Skeletal muscle tissue (tissue), 4 donors: ENCODE results near the gene SAMHD1. TPM values are rescaled to one million over a fixed set of nuclear protein-coding genes. Genes with fewer than 3 reads are reported as not detected.
A peak's percentile ranks its signal among the peaks of the same experiment; 100 is the strongest.

Source experiments
- H3K27ac ChIP-seq: one replicate; pipeline ENCODE4 v1.7.0; 2013; ENCODE audit warnings: mild to moderate bottlenecking, low read depth, low read length, inconsistent platforms
- H3K27me3 ChIP-seq, 3 donors: one replicate each; pipeline ENCODE4 v1.7.0; 2013; ENCODE audit warnings: low read length in 3 of 3; ENCODE audit not compliant: control insufficient read depth in 3 of 3, insufficient read depth in 3 of 3
- H3K36me3 ChIP-seq, 3 donors: one replicate each; pipeline ENCODE4 v1.7.0; 2013; ENCODE audit warnings: low read length in 3 of 3; ENCODE audit not compliant: control insufficient read depth in 3 of 3, insufficient read depth in 3 of 3
- H3K4me1 ChIP-seq, 3 donors: one replicate each; pipeline ENCODE4 v1.7.0; 2013; ENCODE audit warnings: low read length in 3 of 3, mild to moderate bottlenecking in 3 of 3; ENCODE audit not compliant: control insufficient read depth in 3 of 3, insufficient read depth in 3 of 3
- H3K4me3 ChIP-seq, 3 donors: one replicate each; pipeline ENCODE4 v1.7.0; 2013; ENCODE audit warnings: low read length in 3 of 3
- H3K9ac ChIP-seq, 3 donors: one replicate each; pipeline ENCODE4 v1.7.0; 2013; ENCODE audit warnings: low read length in 3 of 3, mild to moderate bottlenecking in 3 of 3, moderate library complexity in 2 of 3, low read depth in 1 of 3
- H3K9me3 ChIP-seq, 3 donors: one replicate each; pipeline ENCODE4 v1.7.0; 2013; ENCODE audit warnings: low read length in 3 of 3; ENCODE audit not compliant: control insufficient read depth in 3 of 3
- total RNA-seq: library from RNA; depleted of rRNA; stranded (reverse); fragments of >200 nt; gene quantifications from one replicate; pipeline ENCODE4 v1.2.3, GENCODE V29; 2014
- donor health status: Osteomylitis.

SAMHD1 gene
- total RNA-seq, 1 donor from 2014 or later: 45.9 TPM

- no peaks in the 10 kb centered on the region for H3K9me3 ChIP-seq
- H3K4me1 ChIP-seq: peaks cover 55 to 62% (median 58%) of the 10 kb centered on the region in 3 donors
- H3K9ac ChIP-seq: peak overlapping the region in 1 of 3 donors; percentile 9
- H3K27me3 ChIP-seq: peaks cover 0 to 20% (median 11%) of the 10 kb centered on the region in 3 donors
- H3K36me3 ChIP-seq: no peaks in the 10 kb centered on the region
- H3K27ac ChIP-seq: no peak overlapping the region
- peak overlapping the region in 1 of 3 donors; percentile 14 for H3K4me3 ChIP-seq
Measured at GRCh38 chr20:36859700-36860330, 91.7 kb downstream of the SAMHD1 start.

GRCh38 chr20:36859282-36859555, 92.3 kb downstream of the SAMHD1 start:
- Histone ChIP-seq H3K9ac (no peak overlapping the region), H3K4me1 (peaks cover 58 to 67% (median 61%) of the 10 kb centered on the region in 3 donors), H3K4me3 (no peak overlapping the region), H3K27ac (no peak overlapping the region), H3K27me3 (peaks cover 0 to 17% (median 11%) of the 10 kb centered on the region in 3 donors), H3K9me3 (no peaks in the 10 kb centered on the region), H3K36me3 (no peaks in the 10 kb centered on the region)

DNA sequence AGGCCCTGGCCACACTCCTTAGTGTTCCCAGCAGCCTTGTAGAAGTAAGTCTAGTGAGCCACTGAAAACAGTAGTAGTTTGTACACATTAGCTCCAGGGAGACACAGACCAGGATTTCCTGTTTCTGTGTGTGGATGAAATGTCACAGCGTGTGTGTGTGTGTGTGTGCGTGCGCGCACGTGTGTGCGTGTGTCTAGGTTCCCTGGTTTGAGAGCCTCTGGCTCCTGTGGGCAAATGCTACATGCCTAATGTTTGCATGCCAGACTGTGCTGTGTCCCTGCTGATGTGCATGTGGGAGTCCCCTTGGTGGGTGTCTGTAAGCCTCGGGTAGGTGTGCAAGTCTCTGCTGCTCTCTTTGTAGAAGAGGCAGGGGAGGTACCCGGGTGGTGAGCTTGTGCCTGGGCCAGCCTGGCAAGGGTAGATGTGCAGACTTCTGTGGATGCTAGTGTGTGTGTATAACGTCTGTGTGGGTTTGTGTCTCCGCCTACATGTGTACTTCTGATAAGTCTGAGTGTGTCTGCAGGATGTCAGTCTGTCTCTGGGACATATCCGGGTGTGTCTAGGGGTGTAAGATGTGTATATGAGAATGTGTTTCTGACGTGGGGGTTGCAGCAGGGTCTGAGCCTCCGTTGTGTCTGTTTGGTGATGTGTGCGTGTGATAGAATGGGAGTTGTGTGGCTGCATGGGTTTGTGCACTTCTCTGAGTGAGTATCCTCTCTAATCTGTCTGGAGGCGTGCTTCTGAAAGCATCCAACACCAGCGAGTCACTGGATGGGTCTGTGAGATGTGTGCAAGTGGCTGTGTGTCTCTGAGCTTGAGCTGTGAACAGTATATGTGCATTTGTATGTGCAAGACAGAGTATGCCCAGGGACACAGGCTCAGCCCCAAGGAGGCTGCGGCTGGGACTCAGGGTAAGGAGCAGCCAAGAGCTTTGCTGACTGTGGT, 94.5 kb downstream of the SAMHD1 start:
- Histone ChIP-seq H3K4me1 (peaks cover 72 to 76% (median 74%) of the 10 kb centered on the region in 3 donors), H3K27ac (peak overlapping the region; percentile 60), H3K27me3 (peaks cover 0 to 9% (median 8%) of the 10 kb centered on the region in 3 donors), H3K9me3 (no peaks in the 10 kb centered on the region), H3K36me3 (peaks cover 0 to 3% (median 0%) of the 10 kb centered on the region in 3 donors), H3K4me3 (no peak overlapping the region), H3K9ac (peak overlapping the region in 2 of 3 donors; percentile 4 to 40)

DNA sequence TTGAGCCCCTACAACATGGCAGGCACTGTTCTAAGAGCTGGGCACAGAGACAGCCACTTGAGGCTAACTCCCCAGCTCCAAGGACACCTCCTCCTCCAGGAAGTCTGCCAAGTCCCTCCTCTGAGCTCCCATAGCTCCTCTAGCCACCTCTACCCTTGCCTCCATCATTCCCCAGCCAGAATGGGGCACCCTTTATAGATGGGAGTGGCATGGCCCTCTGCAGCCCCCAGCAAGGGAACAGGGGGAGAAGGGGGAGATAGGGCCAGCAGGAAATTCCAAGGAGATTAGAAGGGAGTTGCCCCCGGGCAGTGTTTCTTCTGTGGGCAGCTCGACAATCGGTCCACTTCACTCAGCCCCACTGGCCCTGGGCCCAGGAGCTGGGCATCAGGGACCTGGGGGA, 95.3 kb downstream of the SAMHD1 start:
- Histone ChIP-seq H3K4me1 (peaks cover 67 to 72% (median 70%) of the 10 kb centered on the region in 3 donors), H3K4me3 (peak overlapping the region in 1 of 3 donors; percentile 41), H3K27me3 (peaks cover 0 to under 1% (median 0%) of the 10 kb centered on the region in 3 donors), H3K27ac (peak overlapping the region; percentile 60), H3K9ac (peak overlapping the region in 2 of 3 donors; percentile 4 to 40), H3K36me3 (peaks cover 0 to 4% (median 0%) of the 10 kb centered on the region in 3 donors), H3K9me3 (no peaks in the 10 kb centered on the region)

- H3K27ac ChIP-seq: no peak overlapping the region
- no peaks in the 10 kb centered on the region for H3K27me3 ChIP-seq
- peak overlapping the region in 1 of 3 donors; percentile 16 for H3K9ac ChIP-seq
- H3K4me3 ChIP-seq: no peak overlapping the region
- H3K36me3 ChIP-seq: peaks cover 0 to 4% (median 0%) of the 10 kb centered on the region in 3 donors
- H3K4me1 ChIP-seq: peaks cover 58 to 65% (median 61%) of the 10 kb centered on the region in 3 donors
- H3K9me3 ChIP-seq: no peaks in the 10 kb centered on the region
Measured at GRCh38 chr20:36855241-36855657, 96.3 kb downstream of the SAMHD1 start.

DNA sequence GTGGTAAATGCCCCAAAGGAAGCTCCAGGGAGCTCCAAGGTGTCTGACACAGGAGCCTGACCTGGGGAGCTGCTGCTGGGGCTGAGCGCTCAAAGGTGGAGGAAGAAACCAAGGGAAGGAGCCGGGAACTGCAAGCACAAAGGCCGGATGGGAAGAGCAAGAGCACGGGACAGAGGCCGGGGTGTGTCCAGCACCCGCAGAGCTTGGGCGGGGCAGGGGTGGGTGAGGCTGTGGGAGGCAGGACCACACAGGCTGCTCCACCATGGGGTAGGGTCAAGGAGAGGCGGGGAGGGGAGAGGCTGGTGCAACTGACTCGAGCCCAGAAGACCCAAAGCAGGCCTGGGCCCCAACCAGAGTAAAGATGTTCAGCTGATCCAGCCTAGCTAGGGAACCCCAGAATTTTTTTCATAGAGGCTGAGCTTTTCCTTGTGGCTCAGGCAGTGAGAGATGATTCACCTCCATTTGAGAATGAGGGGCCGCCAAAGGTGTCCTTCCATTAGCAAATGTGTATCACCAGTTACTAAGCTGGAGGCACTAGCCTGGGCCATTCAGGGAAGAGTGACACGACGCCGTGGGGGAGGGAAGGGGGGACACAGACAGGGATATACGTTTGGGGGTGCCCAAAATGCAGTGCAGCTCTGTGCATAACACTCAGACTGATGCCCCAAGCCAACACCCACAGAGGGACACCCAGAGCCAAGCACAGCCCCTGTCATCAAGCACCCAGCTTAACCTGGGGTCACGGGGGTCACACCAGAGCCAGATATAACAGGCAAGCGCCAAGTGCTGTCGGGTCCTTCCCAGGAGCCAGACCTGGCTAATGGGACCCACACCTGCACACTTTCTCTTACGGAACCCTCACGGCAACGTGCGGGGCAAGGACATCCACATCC, 96.9 kb downstream of the SAMHD1 start:
- H3K9ac ChIP-seq: peak overlapping the region in 1 of 3 donors; percentile 40
- no peak overlapping the region for H3K4me3 ChIP-seq
- H3K27me3 ChIP-seq: no peaks in the 10 kb centered on the region
- H3K4me1 ChIP-seq: peaks cover 55 to 64% (median 58%) of the 10 kb centered on the region in 3 donors
- no peak overlapping the region for H3K27ac ChIP-seq
- H3K9me3 ChIP-seq: no peaks in the 10 kb centered on the region
- H3K36me3 ChIP-seq: peaks cover 0 to 4% (median 0%) of the 10 kb centered on the region in 3 donors

DNA sequence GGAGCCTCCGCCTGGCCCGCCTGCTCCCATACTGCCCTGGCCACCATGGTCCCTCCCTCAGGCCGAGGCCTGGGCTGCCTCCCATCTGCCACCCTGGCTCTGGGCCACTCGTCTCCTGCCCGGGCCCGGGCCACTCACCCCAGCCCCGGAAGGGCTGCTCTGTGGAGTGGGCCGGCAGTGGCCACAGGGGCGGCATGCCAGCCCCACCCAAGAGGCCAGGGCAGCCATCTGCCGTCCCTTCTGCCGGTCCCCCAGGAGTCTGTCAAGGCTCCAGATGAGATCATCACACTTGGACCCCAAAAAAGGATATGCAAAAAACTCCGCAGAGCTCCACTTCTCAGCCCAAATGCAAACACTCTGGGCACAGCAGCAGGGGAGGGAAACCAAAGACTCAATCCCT, 99.3 kb downstream of the SAMHD1 start:
- H3K4me1 ChIP-seq: peaks cover 56 to 62% (median 62%) of the 10 kb centered on the region in 3 donors
- no peaks in the 10 kb centered on the region for H3K9me3 ChIP-seq
- H3K36me3 ChIP-seq: peaks cover 0 to 4% (median 0%) of the 10 kb centered on the region in 3 donors
- peak overlapping the region; percentile 41 for H3K27ac ChIP-seq
- no peaks in the 10 kb centered on the region for H3K27me3 ChIP-seq
- no peak overlapping the region for H3K4me3 ChIP-seq
- H3K9ac ChIP-seq: peak overlapping the region; percentile 13 to 45 (median 14)

DNA sequence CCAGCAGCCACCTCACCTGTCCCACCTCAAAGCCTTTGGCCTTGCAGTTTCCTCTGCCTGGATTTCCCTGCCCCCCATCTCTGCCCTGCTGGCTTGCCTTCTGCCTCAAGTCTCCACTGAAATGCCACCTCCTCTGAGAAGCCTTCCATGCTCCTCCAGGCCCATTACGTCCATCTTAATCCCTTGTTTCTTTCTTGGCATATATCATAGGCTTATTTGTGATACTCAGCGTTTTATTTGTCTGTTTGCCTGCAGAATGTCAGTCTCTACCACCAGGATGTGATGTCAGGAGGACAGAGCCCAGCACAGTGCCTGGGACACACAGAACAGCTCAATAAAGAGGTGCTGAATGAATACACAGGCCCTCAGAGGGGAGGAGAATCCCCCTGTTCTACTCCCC, 100.0 kb downstream of the SAMHD1 start:
- H3K27me3 ChIP-seq: no peaks in the 10 kb centered on the region
- no peak overlapping the region for H3K9ac ChIP-seq
- H3K27ac ChIP-seq: peak overlapping the region; percentile 41
- H3K4me1 ChIP-seq: peaks cover 51 to 57% (median 56%) of the 10 kb centered on the region in 3 donors
- no peak overlapping the region for H3K4me3 ChIP-seq
- peaks cover 0 to 4% (median 0%) of the 10 kb centered on the region in 3 donors for H3K36me3 ChIP-seq
- H3K9me3 ChIP-seq: no peaks in the 10 kb centered on the region

- H3K36me3 ChIP-seq: peaks cover 0 to 4% (median 0%) of the 10 kb centered on the region in 3 donors
- H3K4me1 ChIP-seq: peaks cover 44 to 51% (median 50%) of the 10 kb centered on the region in 3 donors
- no peaks in the 10 kb centered on the region for H3K27me3 ChIP-seq
- no peak overlapping the region for H3K9ac ChIP-seq
- H3K4me3 ChIP-seq: no peak overlapping the region
- no peaks in the 10 kb centered on the region for H3K9me3 ChIP-seq
- no peak overlapping the region for H3K27ac ChIP-seq
Measured at GRCh38 chr20:36850759-36851158, 100.7 kb downstream of the SAMHD1 start.
